H9 (cell line): ENCODE results near the gene IGSF22. TPM values are rescaled to one million over a fixed set of nuclear protein-coding genes. Genes with fewer than 3 reads are reported as not detected.
A peak's percentile ranks its signal among the peaks of the same experiment; 100 is the strongest.

ENCODE experiments used
- DNase-seq: peaks from one replicate; pipeline ENCODE4 v3.0.0-alpha.2; 2017
- H2AFZ ChIP-seq: one replicate; pipeline ENCODE4 v1.6.1; 2013; ENCODE audit warnings: mild to moderate bottlenecking, low read length, control low read depth, moderate library complexity
- H2AK5ac ChIP-seq: 2 replicates; pipeline ENCODE4 v1.6.1; 2013; ENCODE audit warnings: low read length, control low read depth, mixed read lengths; ENCODE audit not compliant: insufficient read length
- H2BK120ac ChIP-seq: one replicate; pipeline ENCODE4 v1.6.1; 2013; ENCODE audit warnings: low read depth, mild to moderate bottlenecking, low read length, control low read depth, inconsistent platforms; ENCODE audit not compliant: poor library complexity, severe bottlenecking
- H2BK12ac ChIP-seq: 2 replicates; pipeline ENCODE4 v1.6.1; 2013; ENCODE audit warnings: low read length, control low read depth, mixed read lengths, low read depth; ENCODE audit not compliant: insufficient read length
- H2BK15ac ChIP-seq: 2 replicates; pipeline ENCODE4 v1.6.1; 2013; ENCODE audit warnings: low read depth, low read length, control low read depth
- H2BK20ac ChIP-seq: one replicate; pipeline ENCODE4 v1.6.1; 2013; ENCODE audit warnings: low read depth, mild to moderate bottlenecking, low read length, control low read depth, inconsistent platforms; ENCODE audit not compliant: poor library complexity, severe bottlenecking
- H2BK5ac ChIP-seq: 2 replicates; pipeline ENCODE4 v1.6.1; 2013; ENCODE audit warnings: low read length, control low read depth, mixed read lengths; ENCODE audit not compliant: insufficient read length
- H3K14ac ChIP-seq: 2 replicates; pipeline ENCODE4 v1.6.1; 2013; ENCODE audit warnings: low read length, control low read depth; ENCODE audit not compliant: insufficient read depth
- H3K18ac ChIP-seq: 2 replicates; pipeline ENCODE4 v1.6.1; 2013; ENCODE audit warnings: low read depth, mild to moderate bottlenecking, mixed read lengths, low read length, control low read depth; ENCODE audit not compliant: insufficient read length
- H3K23ac ChIP-seq: 2 replicates; pipeline ENCODE4 v1.6.1; 2013; ENCODE audit warnings: low read length, control low read depth, mixed read lengths, low read depth; ENCODE audit not compliant: insufficient read length
- H3K23me2 ChIP-seq: 2 replicates; pipeline ENCODE4 v1.6.1; 2013; ENCODE audit warnings: low read depth, mild to moderate bottlenecking, mixed read lengths, low read length, control low read depth; ENCODE audit not compliant: insufficient read length, poor library complexity, severe bottlenecking
- H3K27ac ChIP-seq: 2 replicates; pipeline ENCODE4 v1.5.1; 2013; ENCODE audit warnings: low read length, control low read depth, mixed read lengths, low read depth; ENCODE audit not compliant: insufficient read length
- H3K27me3 ChIP-seq: 2 replicates; pipeline ENCODE4 v1.6.1; 2013; ENCODE audit warnings: low read length, control low read depth, inconsistent platforms; ENCODE audit not compliant: insufficient read depth
- H3K4ac ChIP-seq: 2 replicates; pipeline ENCODE4 v1.6.1; 2013; ENCODE audit warnings: low read depth, mild to moderate bottlenecking, control low read depth, inconsistent platforms, low read length, moderate library complexity
- H3K4me1 ChIP-seq: 2 replicates; pipeline ENCODE4 v1.6.1; 2013; ENCODE audit warnings: low read length, control low read depth, inconsistent platforms; ENCODE audit not compliant: insufficient read depth
- H3K4me2 ChIP-seq: 2 replicates; pipeline ENCODE4 v1.6.1; 2013; ENCODE audit warnings: low read length, control low read depth, mixed read lengths; ENCODE audit not compliant: insufficient read length, insufficient read depth
- H3K56ac ChIP-seq: 2 replicates; pipeline ENCODE4 v1.6.1; 2013; ENCODE audit warnings: low read depth, mild to moderate bottlenecking, mixed read lengths, low read length, control low read depth; ENCODE audit not compliant: insufficient read length
- H3K79me1 ChIP-seq: 2 replicates; pipeline ENCODE4 v1.6.1; 2013; ENCODE audit warnings: low read depth, mild to moderate bottlenecking, moderate library complexity, low read length, control low read depth, inconsistent platforms; ENCODE audit not compliant: insufficient read depth, poor library complexity, severe bottlenecking
- H3K79me2 ChIP-seq: 2 replicates; pipeline ENCODE4 v1.6.1; 2013; ENCODE audit warnings: low read length, control low read depth, inconsistent platforms; ENCODE audit not compliant: insufficient read depth
- H3K9ac ChIP-seq: 2 replicates; pipeline ENCODE4 v1.6.1; 2013; ENCODE audit warnings: low read length, control low read depth, mixed read lengths; ENCODE audit not compliant: insufficient read length; ENCODE audit errors: extremely low read depth
- H3K9me3 ChIP-seq: one replicate; pipeline ENCODE4 v1.6.1; 2013; ENCODE audit warnings: low read depth, low read length, inconsistent platforms; ENCODE audit not compliant: control insufficient read depth
- H3T11ph ChIP-seq: one replicate; pipeline ENCODE4 v1.6.1; 2013; ENCODE audit warnings: mild to moderate bottlenecking, low read length, control low read depth, inconsistent platforms
- H4K20me1 ChIP-seq: one replicate; pipeline ENCODE4 v1.6.1; 2013; ENCODE audit not compliant: control insufficient read depth, insufficient read length, insufficient read depth
- H4K5ac ChIP-seq: 2 replicates; pipeline ENCODE4 v1.6.1; 2013; ENCODE audit warnings: low read depth, mild to moderate bottlenecking, mixed read lengths, low read length, control low read depth; ENCODE audit not compliant: insufficient read length
- H4K8ac ChIP-seq: replicated peaks from 2 replicates; pipeline ENCODE4 v1.6.1; 2013; ENCODE audit warnings: low read length, control low read depth, mixed read lengths, low read depth; ENCODE audit not compliant: insufficient read length
- H4K91ac ChIP-seq: 2 replicates; pipeline ENCODE4 v1.6.1; 2013; ENCODE audit warnings: low read depth, mild to moderate bottlenecking, moderate library complexity, mixed read lengths, low read length, control low read depth; ENCODE audit not compliant: insufficient read length
- H3K27ac Mint-ChIP-seq, 3 experiments: 2 replicates in 2 of 3; 3 replicates in 1 of 3; pipeline ENCODE4 v1.8.0; 2020 to 2021; ENCODE audit warnings: mixed read lengths in 3 of 3, mild to moderate bottlenecking in 1 of 3, moderate library complexity in 1 of 3
- H3K27me3 Mint-ChIP-seq: 2 replicates; pipeline ENCODE4 v1.8.0; 2021; ENCODE audit warnings: low read depth, mild to moderate bottlenecking, moderate library complexity, mixed read lengths
- H3K36me3 Mint-ChIP-seq, 3 experiments: 2 replicates in 2 of 3; 3 replicates in 1 of 3; pipeline ENCODE4 v1.8.0; 2020 to 2021; ENCODE audit warnings: low read depth in 3 of 3, mixed read lengths in 3 of 3; ENCODE audit not compliant: insufficient read depth in 1 of 3
- H3K4me1 Mint-ChIP-seq, 2 experiments: 2 replicates each; pipeline ENCODE4 v1.8.0; 2020; ENCODE audit warnings: mixed read lengths in 2 of 2
- H3K4me3 Mint-ChIP-seq, 2 experiments: 2 replicates in 1 of 2; 3 replicates in 1 of 2; pipeline ENCODE4 v1.8.0; 2020 to 2021; ENCODE audit warnings: mild to moderate bottlenecking in 2 of 2, mixed read lengths in 2 of 2, moderate library complexity in 1 of 2
- H3K9me3 Mint-ChIP-seq, 2 experiments: 2 replicates in 1 of 2; 3 replicates in 1 of 2; pipeline ENCODE4 v1.8.0; 2020; ENCODE audit warnings: mild to moderate bottlenecking in 2 of 2, mixed read lengths in 2 of 2, moderate library complexity in 1 of 2
- WGBS: extraction: QIAGEN DNeasy Blood & Tissue Kit; methylation state at CpG from one replicate; pipeline ENCODE4 v1.1.7; 2013; ENCODE audit warnings: missing lambda C conversion rate, low lambda C conversion rate, mixed read lengths; ENCODE audit not compliant: insufficient read length; ENCODE audit errors: extremely low coverage; 5-methylcytosine and 5-hydroxymethylcytosine counted together
- total RNA-seq: library from RNA; stranded (reverse); gene quantifications from 2 replicates; pipeline ENCODE4 v1.2.1, GENCODE V29; 2021
- TF ChIP-seq, protein P1 (sequence below): fragments of 200-600 bp; sonication (generic); conservative IDR thresholded peaks from 3 replicates; pipeline ENCODE4 v1.8.0; 2021; ENCODE audit warnings: antibody characterized with exemption, mild to moderate bottlenecking

Gene IGSF22
- total RNA-seq, 1 experiment from 2014 or later = 0.35 TPM

GRCh38 chr11:18768978-18769377, 43.0 kb upstream of the IGSF22 start:
- H2BK12ac ChIP-seq = no peak overlapping the region
- Mint-ChIP-seq H3K4me1 (peaks cover 26 to 29% of the 10 kb centered on the region in 2 experiments), H3K27ac (peak overlapping the region in 1 of 3 experiments; percentile 40; a peak in 1 of 7 replicates), H3K9me3 (no peaks in the 10 kb centered on the region), H3K27me3 (peaks cover 12% of the 10 kb centered on the region), H3K4me3 (no peak overlapping the region), H3K36me3 (no peaks in the 10 kb centered on the region)
- no peak for DNase-seq
- no peak overlapping the region for H2AK5ac ChIP-seq
- H3K27ac ChIP-seq = no peak overlapping the region
- H3K9me3 ChIP-seq = no peaks in the 10 kb centered on the region
- H4K8ac ChIP-seq = no peak overlapping the region
- no peaks in the 10 kb centered on the region for H3K79me2 ChIP-seq
- H2AFZ ChIP-seq = no peak overlapping the region
- H3K56ac ChIP-seq = no peak overlapping the region
- WGBS = no CpG with 5 or more reads among the region's 5 CpGs
- H2BK5ac ChIP-seq = no peak overlapping the region
- no peak overlapping the region for H3K4me2 ChIP-seq
- H3K18ac ChIP-seq = no peak overlapping the region
- no peak overlapping the region for H4K5ac ChIP-seq
- no peak overlapping the region for H2BK120ac ChIP-seq
- H2BK20ac ChIP-seq = no peak overlapping the region
- no peak overlapping the region for H3K14ac ChIP-seq
- no peak overlapping the region for H3K23ac ChIP-seq
- no peak overlapping the region for H3K4ac ChIP-seq
- no peaks in the 10 kb centered on the region for H3K79me1 ChIP-seq
- TF ChIP-seq, protein P1, sequence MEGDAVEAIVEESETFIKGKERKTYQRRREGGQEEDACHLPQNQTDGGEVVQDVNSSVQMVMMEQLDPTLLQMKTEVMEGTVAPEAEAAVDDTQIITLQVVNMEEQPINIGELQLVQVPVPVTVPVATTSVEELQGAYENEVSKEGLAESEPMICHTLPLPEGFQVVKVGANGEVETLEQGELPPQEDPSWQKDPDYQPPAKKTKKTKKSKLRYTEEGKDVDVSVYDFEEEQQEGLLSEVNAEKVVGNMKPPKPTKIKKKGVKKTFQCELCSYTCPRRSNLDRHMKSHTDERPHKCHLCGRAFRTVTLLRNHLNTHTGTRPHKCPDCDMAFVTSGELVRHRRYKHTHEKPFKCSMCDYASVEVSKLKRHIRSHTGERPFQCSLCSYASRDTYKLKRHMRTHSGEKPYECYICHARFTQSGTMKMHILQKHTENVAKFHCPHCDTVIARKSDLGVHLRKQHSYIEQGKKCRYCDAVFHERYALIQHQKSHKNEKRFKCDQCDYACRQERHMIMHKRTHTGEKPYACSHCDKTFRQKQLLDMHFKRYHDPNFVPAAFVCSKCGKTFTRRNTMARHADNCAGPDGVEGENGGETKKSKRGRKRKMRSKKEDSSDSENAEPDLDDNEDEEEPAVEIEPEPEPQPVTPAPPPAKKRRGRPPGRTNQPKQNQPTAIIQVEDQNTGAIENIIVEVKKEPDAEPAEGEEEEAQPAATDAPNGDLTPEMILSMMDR = no peak
- no peak overlapping the region for H4K91ac ChIP-seq
- H3T11ph ChIP-seq = no peak overlapping the region
- no peak overlapping the region for H3K9ac ChIP-seq
- H4K20me1 ChIP-seq = no peaks in the 10 kb centered on the region
- H3K23me2 ChIP-seq = no peaks in the 10 kb centered on the region
- H2BK15ac ChIP-seq = no peak overlapping the region
- H3K27me3 ChIP-seq = no peaks in the 10 kb centered on the region
- 0 out of 2 replicates have a peak, but pooled peaks cover 2% of the 10 kb centered on the region for H3K4me1 ChIP-seq
